GM23248 (cell line): ENCODE measurements around the gene TMEM91.

Experiments
- EZH2 ChIP-seq: fragments of 200-600 bp; sonication (generic); IDR thresholded peaks from 2 replicates; pipeline ENCODE4 v1.6.1; 2018; ENCODE audit warnings: antibody characterized with exemption, mild to moderate bottlenecking; ENCODE audit not compliant: insufficient read depth, poor library complexity, severe bottlenecking
- EZH2phosphoT487 ChIP-seq: fragments of 200-600 bp; sonication (generic); IDR thresholded peaks from 2 replicates; pipeline ENCODE4 v1.6.1; 2018; ENCODE audit warnings: antibody characterized with exemption, moderate library complexity, mild to moderate bottlenecking, low read depth; ENCODE audit not compliant: insufficient read depth

DNA sequence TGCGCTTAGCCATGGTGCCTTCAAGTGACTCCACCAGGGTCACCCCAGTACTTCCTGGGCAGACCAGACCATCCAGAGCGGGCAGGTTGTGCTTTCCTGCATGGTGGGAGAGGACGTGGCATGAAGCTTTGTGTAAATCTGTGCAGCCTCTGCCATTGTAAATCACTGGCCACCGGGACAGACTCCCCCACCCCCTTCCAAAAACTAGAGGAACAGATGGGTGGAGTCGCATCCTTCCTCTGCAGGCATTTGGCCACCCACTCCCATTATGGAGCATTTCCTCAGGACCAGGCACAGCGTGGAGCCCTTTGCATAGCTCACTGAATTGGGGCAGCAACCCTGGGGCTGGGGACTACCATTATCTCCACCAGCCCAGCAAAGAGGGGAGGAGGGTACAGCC, 29.4 kb downstream of the TMEM91 start:
- TF ChIP-seq EZH2phosphoT487 = no peak
- TF ChIP-seq EZH2 = no peak
